Smooth muscle cell (in vitro differentiated cells): ENCODE measurements around the gene DLG2. TPM values are rescaled to one million over a fixed set of nuclear protein-coding genes. Genes with fewer than 3 reads are reported as not detected.

Experiments
- DNase-seq: peaks from one replicate; lab custom pipeline; 2025; ENCODE audit not compliant: unreplicated experiment; lab: John Stamatoyannopoulos, UW
- H2AFZ ChIP-seq: fragments of 200-600 bp; sonication (generic); 2 replicates; pipeline ENCODE4 v1.6.0; 2016; ENCODE audit warnings: antibody characterized with exemption, low read depth, mild to moderate bottlenecking
- H3F3A ChIP-seq: fragments of 200-600 bp; sonication (generic); 2 replicates; pipeline ENCODE4 v1.6.0; 2017; ENCODE audit warnings: antibody characterized with exemption, low read depth
- H3K27ac ChIP-seq: fragments of 200-600 bp; sonication (generic); 2 replicates; pipeline ENCODE4 v1.5.1; 2016; ENCODE audit warnings: low read depth, mild to moderate bottlenecking
- H3K27me3 ChIP-seq: fragments of 200-600 bp; sonication (generic); 2 replicates; pipeline ENCODE4 v1.6.1; 2016; ENCODE audit warnings: low read depth, mild to moderate bottlenecking
- H3K36me3 ChIP-seq: fragments of 200-600 bp; sonication (generic); 2 replicates; pipeline ENCODE4 v1.5.1; 2016; ENCODE audit warnings: low read depth
- H3K4me1 ChIP-seq: fragments of 200-600 bp; sonication (generic); 2 replicates; pipeline ENCODE4 v1.5.1; 2016; ENCODE audit warnings: low read depth
- H3K4me2 ChIP-seq: fragments of 200-600 bp; sonication (generic); 2 replicates; pipeline ENCODE4 v1.6.0; 2016; ENCODE audit warnings: mild to moderate bottlenecking
- H3K4me3 ChIP-seq: fragments of 200-600 bp; sonication (generic); 2 replicates; pipeline ENCODE4 v1.5.1; 2016; ENCODE audit warnings: mild to moderate bottlenecking
- H3K79me2 ChIP-seq: fragments of 200-600 bp; sonication (generic); 2 replicates; pipeline ENCODE4 v1.6.0; 2016; ENCODE audit warnings: low read depth, mild to moderate bottlenecking
- H3K9ac ChIP-seq: fragments of 200-600 bp; sonication (generic); 2 replicates; pipeline ENCODE4 v1.6.0; 2016; ENCODE audit warnings: low read depth
- H3K9me3 ChIP-seq: fragments of 200-600 bp; sonication (generic); replicated peaks from 2 replicates; pipeline ENCODE4 v1.5.1; 2016; ENCODE audit warnings: low read depth
- H4K20me1 ChIP-seq: fragments of 200-600 bp; sonication (generic); 2 replicates; pipeline ENCODE4 v1.6.0; 2016; ENCODE audit warnings: low read depth
- WGBS: methylation state at CpG from one replicate; pipeline ENCODE4 v1.1.7; 2016; ENCODE audit warnings: low lambda C conversion rate; 5-methylcytosine and 5-hydroxymethylcytosine counted together
- polyA plus RNA-seq: library from polyadenylated mRNA; unstranded; fragments of >200 nt; fragmentation: Nextera tagmentation; extraction: Ambion mirVana; gene quantifications from 2 replicates; pipeline ENCODE4 v1.2.1, GENCODE V29; 2016
- total RNA-seq: library from RNA; depleted of rRNA; stranded (reverse); fragments of >200 nt; gene quantifications from 2 replicates; pipeline ENCODE4 v1.2.3, GENCODE V29; 2014
- TF ChIP-seq, protein P1 (sequence below): fragments of 200-600 bp; sonication (generic); IDR thresholded peaks from 2 replicates; pipeline ENCODE4 v1.5.1; 2017; ENCODE audit warnings: borderline replicate concordance, mild to moderate bottlenecking, antibody characterized with exemption; ENCODE audit not compliant: insufficient read depth, poor library complexity, severe bottlenecking

Gene DLG2
- total and polyA plus RNA-seq, 2 experiments from 2014 or later, result 0.74 to 1.1 TPM

DNA sequence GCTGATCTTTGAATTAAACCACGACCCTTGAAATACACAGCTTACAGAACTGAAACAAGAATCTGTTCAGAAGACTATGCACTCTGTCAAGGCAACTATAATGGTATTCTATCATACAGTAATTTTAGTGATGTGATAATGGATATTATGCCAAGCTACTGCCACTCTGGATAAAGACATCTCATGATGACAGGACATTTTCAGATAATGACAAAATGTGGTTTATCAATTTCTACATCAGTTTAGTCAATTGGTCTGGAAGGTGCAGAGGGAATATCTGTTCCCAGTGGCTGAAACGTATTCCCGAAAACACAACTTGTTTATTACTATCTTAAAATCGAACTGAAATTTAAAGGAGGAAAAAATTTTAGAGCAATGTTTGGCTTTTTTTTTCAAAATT, 1331.3 kb downstream of the DLG2 start:
- Histone ChIP-seq H3K4me3 (no peak overlapping the region), H3K4me1 (no peaks in the 10 kb centered on the region), H3K36me3 (no peaks in the 10 kb centered on the region), H3K9me3 (no peaks in the 10 kb centered on the region), H3K4me2 (no peak overlapping the region), H3F3A (no peaks in the 10 kb centered on the region), H3K9ac (no peak overlapping the region), H3K79me2 (no peaks in the 10 kb centered on the region), H2AFZ (no peak overlapping the region), H4K20me1 (no peaks in the 10 kb centered on the region), H3K27ac (no peak overlapping the region), H3K27me3 (no peaks in the 10 kb centered on the region)
- TF ChIP-seq, protein P1, sequence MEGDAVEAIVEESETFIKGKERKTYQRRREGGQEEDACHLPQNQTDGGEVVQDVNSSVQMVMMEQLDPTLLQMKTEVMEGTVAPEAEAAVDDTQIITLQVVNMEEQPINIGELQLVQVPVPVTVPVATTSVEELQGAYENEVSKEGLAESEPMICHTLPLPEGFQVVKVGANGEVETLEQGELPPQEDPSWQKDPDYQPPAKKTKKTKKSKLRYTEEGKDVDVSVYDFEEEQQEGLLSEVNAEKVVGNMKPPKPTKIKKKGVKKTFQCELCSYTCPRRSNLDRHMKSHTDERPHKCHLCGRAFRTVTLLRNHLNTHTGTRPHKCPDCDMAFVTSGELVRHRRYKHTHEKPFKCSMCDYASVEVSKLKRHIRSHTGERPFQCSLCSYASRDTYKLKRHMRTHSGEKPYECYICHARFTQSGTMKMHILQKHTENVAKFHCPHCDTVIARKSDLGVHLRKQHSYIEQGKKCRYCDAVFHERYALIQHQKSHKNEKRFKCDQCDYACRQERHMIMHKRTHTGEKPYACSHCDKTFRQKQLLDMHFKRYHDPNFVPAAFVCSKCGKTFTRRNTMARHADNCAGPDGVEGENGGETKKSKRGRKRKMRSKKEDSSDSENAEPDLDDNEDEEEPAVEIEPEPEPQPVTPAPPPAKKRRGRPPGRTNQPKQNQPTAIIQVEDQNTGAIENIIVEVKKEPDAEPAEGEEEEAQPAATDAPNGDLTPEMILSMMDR, result no peak
- DNase-seq, result no peak
- WGBS, result 88% methylated on average over 4 of the region's 4 CpGs

DNA sequence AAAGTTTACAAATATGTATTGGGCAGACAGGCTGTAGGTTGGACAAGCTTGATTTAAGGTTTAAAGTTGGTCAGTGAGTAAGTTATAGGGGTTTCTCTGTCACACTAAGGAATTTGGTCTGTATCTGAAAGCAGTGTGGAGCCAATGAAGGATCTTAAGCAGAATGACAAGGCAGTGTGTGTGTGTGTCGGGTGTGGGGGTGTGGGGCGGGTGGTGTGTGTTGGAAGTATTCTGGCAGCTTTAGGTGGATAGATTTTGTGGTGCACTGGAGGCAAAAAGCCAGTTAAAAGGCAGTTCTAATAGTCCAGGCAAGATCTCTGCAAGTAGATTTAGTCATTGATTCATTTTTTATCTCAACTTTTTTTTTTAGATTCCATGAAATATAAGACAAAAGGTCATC, 1334.2 kb downstream of the DLG2 start:
- Histone ChIP-seq H3K4me1 (peaks cover 7% of the 10 kb centered on the region), H3K4me3 (no peak overlapping the region), H3K79me2 (no peaks in the 10 kb centered on the region), H3K36me3 (no peaks in the 10 kb centered on the region), H3K27ac (peak overlapping the region; percentile 96), H3F3A (peaks cover 13% of the 10 kb centered on the region), H4K20me1 (no peaks in the 10 kb centered on the region), H3K4me2 (no peak overlapping the region), H3K27me3 (no peaks in the 10 kb centered on the region), H3K9ac (no peak overlapping the region), H2AFZ (no peak overlapping the region), H3K9me3 (no peaks in the 10 kb centered on the region)
- WGBS, result 56% methylated on average over 2 of the region's 2 CpGs
- TF ChIP-seq, protein P1, result no peak
- no peak for DNase-seq

DNA sequence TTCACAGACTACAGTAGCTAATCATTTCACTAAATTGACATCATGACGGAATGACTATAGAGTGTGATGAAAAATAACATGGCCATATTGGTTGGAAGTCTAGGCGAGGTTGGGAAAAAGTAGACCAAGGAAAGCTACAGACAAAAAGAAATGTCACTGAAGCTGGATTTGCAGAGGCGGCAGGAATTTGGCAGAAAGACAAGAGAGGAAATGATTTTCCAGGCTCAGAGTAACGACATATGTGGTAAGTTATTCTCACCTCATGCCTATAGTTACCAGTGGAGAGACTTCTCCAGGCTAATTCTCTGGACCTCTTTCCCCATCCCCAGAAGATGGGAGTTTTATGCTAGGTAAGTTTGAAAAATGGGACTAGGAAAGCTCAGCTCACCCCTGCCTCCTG, 1335.1 kb downstream of the DLG2 start:
- no peaks in the 10 kb centered on the region for H4K20me1 ChIP-seq
- no peak overlapping the region for H3K4me2 ChIP-seq
- peak overlapping the region; percentile 19 for H2AFZ ChIP-seq
- H3K9me3 ChIP-seq, result no peaks in the 10 kb centered on the region
- no peaks in the 10 kb centered on the region for H3K27me3 ChIP-seq
- TF ChIP-seq, protein P1, result no peak
- WGBS, result 74% methylated on average over 4 of the region's 4 CpGs
- H3K4me1 ChIP-seq, result peaks cover 7% of the 10 kb centered on the region
- DNase-seq, result no peak
- H3K27ac ChIP-seq, result peak overlapping the region; percentile 96
- H3K79me2 ChIP-seq, result no peaks in the 10 kb centered on the region
- no peak overlapping the region for H3K9ac ChIP-seq
- H3F3A ChIP-seq, result peaks cover 13% of the 10 kb centered on the region
- H3K4me3 ChIP-seq, result no peak overlapping the region
- no peaks in the 10 kb centered on the region for H3K36me3 ChIP-seq

DNA sequence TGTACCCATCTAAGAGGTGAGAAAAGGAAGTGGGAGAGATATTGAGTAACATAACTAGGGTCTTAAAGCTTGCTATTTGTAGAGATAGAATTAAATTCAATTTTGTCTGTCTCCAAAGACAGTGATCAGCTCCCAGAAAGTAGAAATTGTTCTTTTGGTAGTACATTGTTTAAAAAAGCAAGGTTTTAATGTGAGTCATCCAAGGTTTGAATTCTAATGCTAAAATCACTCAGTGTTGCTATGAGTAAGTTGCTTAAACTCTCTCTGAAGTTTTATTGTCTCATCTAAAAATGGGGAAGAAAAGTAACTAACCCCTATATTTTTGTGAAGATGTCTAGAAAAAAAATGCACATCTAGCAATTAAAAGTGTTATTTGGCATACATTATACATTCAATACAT, 1336.5 kb downstream of the DLG2 start:
- H3K4me1 ChIP-seq, result peaks cover 7% of the 10 kb centered on the region
- H3K9me3 ChIP-seq, result no peaks in the 10 kb centered on the region
- peak overlapping the region; percentile 15 for H2AFZ ChIP-seq
- peak overlapping the region; percentile 72 for H3K4me2 ChIP-seq
- no peaks in the 10 kb centered on the region for H3K79me2 ChIP-seq
- H3K4me3 ChIP-seq, result no peak overlapping the region
- H3K27me3 ChIP-seq, result no peaks in the 10 kb centered on the region
- no peaks in the 10 kb centered on the region for H4K20me1 ChIP-seq
- peak overlapping the region; percentile 96 for H3K27ac ChIP-seq
- TF ChIP-seq, protein P1, result no peak
- peaks cover 13% of the 10 kb centered on the region for H3F3A ChIP-seq
- no peak for DNase-seq
- peak overlapping the region; percentile 8 for H3K9ac ChIP-seq
- H3K36me3 ChIP-seq, result no peaks in the 10 kb centered on the region
